HG03354 (cell line): ENCODE measurements around the gene C1orf116.

Source experiments
- ATAC-seq: cut with Tn5 transposase; IDR thresholded peaks from one replicate; pipeline ENCODE4 v1.9.1; 2021; ENCODE audit warnings: mild to moderate bottlenecking; ENCODE audit not compliant: unreplicated experiment, poor library complexity, severe bottlenecking

The C1orf116 gene

DNA sequence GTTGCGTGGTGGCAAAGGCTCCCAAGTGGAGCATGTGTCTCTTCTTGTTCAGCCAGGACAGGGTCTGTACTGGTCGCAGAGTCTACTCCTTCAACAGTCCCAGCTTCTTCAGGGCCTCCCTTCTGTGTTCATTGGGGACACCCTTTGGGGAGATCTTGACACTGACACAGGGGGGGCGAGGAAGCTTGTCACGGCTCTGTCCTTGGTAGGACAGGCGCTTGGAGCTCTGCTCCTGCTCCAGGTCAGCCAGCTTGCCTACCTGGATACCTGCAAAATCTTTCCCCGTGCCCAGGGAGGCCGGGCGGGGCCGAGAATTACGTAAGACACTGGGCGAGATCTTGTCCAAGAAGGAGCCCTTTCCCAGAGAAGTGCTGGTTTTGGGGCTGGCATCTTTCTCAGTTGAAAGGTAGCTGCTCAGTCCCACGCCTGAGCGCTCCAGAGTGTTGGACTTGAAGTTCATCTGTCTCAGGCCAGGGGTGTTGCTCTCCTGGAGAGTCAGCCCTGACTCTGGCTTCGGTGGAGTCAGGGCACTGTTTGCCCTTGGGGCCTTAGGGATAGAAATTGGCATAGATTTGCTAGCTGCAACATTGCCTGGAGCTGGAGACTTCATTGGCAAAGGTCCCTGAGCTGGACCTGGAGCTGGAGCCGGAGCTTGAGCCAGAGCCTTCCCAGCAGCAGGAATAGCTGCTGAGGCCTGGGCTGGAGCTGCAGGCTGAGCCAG is 10.5 kb downstream of the C1orf116 start:
- no peak for ATAC-seq

- ATAC-seq = no peak
Measured at GRCh38 chr1:207021139-207021861, 11.3 kb downstream of the C1orf116 start.

GRCh38 chr1:207020709-207021107 is 11.8 kb downstream of the C1orf116 start:
- ATAC-seq = no peak

- ATAC-seq = no peak
Measured at GRCh38 chr1:207020065-207020708, 12.4 kb downstream of the C1orf116 start.

GRCh38 chr1:207019661-207020060 is 12.9 kb downstream of the C1orf116 start:
- ATAC-seq = no peak

DNA sequence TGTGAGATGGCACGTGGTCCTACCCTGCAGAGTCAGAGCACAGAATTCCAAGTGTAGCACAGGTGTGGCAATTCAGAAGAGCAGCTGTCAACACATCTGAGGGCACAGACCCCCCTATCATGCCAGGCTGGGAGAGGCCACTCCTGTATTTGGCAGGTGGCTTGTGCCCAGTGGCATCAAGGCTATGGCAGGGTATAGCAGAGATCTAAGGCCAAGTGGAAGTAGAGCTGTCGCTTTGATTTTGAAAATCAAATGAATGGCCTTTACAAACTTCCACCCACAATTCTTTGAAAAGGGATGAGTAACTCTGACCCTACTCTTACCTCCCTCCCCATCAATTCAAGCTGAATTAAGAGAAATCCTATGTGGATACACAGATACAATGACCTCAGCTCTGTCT is 13.4 kb downstream of the C1orf116 start:
- no peak for ATAC-seq

DNA sequence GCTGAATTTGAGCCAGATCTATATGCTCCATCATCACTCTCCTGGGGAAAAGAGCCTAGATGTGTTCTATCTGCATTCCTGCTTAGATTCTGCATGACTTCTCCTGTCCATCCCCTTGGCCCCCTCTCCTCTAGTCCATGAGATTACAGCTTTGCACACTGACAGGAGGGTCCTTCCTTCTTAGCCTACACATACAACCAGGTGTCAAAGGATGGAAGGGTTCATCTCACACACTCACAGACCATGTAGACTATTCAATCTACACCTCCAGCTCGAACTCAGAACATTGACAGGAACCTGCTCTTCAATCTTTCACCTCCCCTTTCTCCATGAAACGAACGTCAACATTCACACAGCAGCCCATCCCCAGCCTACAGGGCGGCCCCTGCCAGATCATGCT is 13.8 kb downstream of the C1orf116 start:
- no peak for ATAC-seq

DNA sequence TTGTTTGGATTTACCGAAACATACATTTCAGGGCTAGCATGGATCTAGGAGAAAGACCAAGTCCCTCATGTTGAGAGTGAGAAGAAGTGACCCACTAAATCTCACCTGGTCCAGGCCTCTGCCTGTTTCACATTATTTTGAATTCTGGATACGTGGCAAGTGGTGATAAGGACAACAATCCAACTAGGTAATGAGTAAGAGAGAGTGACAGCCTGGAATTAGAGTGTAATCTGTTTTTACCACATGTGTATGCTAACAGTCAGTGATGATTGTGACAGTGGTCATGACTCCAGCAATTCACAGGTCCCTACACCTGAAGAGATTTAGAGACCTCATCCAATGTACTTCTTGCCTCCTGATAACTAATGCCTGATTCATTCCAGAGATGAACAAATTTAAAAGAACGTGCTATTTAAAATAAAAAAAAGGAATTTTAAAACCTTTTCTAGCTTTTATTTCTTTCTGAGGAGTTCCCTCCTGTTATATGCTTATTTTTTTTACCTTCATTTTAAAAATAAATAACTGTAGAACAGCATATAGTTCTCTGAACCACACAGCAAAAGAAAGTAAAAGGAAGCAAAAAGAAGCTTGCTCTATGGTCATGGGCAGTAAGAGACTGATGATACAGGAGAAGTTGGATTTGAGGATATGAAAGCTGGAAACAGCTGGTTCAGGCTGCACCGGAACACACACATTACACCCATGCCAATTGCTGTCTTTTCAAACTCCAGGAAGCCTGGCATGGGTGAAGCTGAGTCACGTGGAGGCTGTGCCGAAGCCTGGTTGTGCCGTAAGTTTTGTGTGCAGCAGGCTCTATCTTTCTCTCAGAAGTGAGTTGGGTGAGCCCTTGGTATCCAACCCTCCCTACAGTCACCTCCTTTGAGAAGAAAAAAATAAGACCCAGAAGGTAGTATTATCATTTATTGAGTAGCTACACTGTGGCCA is 14.7 kb downstream of the C1orf116 start:
- ATAC-seq = no peak

- no peak for ATAC-seq
Measured at GRCh38 chr1:207015791-207016190, 16.8 kb downstream of the C1orf116 start.

GRCh38 chr1:207014728-207015127 is 17.8 kb downstream of the C1orf116 start:
- no peak for ATAC-seq

GRCh38 chr1:207013321-207014085 is 19.1 kb downstream of the C1orf116 start:
- no peak for ATAC-seq

- no peak for ATAC-seq
Measured at GRCh38 chr1:207010726-207011125, 21.8 kb downstream of the C1orf116 start.

DNA sequence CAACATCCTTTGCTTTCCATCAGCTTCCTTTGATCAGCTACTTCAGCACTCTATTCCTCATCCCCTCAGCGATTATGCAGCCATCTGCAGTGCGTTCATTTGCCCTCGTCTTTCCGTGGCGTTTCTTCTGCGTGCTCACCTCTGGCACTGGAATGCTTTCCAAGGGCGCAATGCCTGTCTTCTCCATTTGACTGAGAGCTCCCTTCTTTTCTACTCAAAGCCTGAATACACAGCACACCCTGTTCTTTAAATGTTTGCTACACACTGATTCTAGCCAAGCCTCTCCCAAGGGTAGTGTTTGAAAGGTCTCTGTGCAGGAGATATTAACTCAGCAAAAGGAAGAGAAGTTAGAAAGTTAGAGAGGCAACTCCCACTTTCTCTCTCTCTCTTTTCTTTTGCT is 22.6 kb downstream of the C1orf116 start:
- ATAC-seq = no peak

GRCh38 chr1:207009182-207009850 is 23.2 kb downstream of the C1orf116 start:
- ATAC-seq = no peak

- ATAC-seq = no peak
Measured at GRCh38 chr1:207007352-207008033, 25.1 kb downstream of the C1orf116 start.

DNA sequence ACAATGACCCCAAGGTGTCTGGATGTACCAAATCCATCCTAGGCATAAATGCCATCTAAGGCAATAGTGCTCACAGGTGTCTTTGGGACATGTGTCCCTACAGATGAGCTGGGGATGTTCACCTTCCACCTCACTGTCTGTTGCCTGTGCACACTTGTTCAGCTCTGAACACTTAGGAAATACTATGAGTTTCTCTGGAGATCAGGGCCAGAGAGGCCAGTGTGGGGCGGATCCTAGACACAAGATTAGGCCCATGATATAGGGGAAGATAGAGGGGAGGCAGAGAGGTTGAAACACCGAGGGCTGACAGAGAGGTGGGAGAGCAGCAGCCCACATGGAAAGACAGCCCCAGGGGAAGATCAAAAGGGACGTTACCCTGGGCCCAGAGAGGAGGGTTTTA is 25.6 kb downstream of the C1orf116 start:
- no peak for ATAC-seq

DNA sequence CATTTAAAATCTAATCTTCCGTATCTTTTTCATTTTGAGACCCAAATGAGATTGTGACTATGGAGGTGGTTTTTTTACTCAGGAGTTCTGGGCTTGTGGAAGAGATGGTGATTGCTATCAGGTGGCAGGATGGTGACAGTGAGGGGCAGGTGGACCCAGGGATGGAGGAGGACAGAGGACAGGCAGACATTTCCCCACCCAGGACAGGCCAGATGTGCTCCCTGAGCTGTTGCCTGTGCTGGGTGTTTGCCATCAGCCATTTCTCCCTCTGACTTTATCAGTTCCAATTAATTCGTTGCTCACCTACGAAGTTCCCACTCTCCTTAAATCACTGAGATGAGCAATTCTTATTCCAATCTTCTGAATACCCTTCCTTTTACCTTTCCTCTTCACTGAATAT is 26.5 kb downstream of the C1orf116 start:
- no peak for ATAC-seq
